Measurements from ENCODE around the gene ERFL. TPM values are rescaled to one million over a fixed set of nuclear protein-coding genes. Genes with fewer than 3 reads are reported as not detected.

The ERFL gene
- total and polyA plus RNA-seq, 2 of the 8 experiments (the other 6 are each of a cell fraction or from before 2014, with no cell fraction given) = 0.12 TPM; not detected in 1

DNA sequence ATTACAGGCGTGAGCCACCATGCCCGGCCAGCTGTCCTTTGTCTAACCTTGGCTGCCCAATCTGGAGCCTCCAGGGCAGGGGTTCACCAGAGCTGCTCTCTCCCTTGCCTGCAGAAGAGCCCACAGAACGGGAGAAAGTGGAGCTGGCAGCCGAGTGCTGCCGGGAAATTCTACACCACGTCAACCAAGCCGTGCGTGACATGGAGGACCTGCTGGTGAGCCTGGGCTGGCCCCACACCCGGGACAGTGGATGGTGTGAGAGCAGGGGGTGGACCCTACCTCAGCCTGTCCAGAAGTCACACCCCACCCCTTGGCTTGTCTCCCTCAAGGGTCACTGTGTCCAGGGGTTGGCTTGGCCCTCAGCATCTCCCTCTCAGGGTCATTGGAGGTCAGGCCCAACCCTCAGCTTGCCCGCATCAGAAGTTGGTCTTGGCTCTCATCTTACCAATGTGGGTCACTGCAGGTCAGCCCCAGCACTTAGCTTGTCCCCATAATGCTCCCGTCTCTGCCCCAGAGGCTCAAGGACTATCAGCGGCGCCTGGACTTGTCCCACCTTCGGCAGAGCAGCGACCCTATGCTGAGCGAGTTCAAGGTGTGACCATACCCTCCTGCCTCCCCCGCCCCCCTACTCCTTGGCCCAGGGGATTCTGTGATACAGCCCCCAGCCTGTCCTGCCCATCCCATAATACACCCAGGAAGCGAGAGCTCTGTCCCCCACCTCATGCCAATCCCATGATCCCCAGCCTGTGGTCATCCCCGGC, 24.9 kb downstream of the ERFL start:
- Histone ChIP-seq H3K23me2 (ENCODE audit: low read depth, low read length) (peaks cover 2% of the 10 kb centered on the region; the same call in 1 of the 2 replicates), H3K56ac (replicated peaks; ENCODE audit: insufficient read length, low read depth, low read length) (no peak overlapping the region), H3K27ac (ENCODE audit: low read depth, low read length) (no peak overlapping the region), H3K27me3 (replicated peaks in 1 of 4; ENCODE audit: control insufficient read depth in 3 of 4, extremely low read depth in 1 of 4, insufficient read depth in 3 of 4, low read length in 3 of 4) (no peaks in the 10 kb centered on the region), H3K36me3 (ENCODE audit: control insufficient read depth in 2 of 4, insufficient read depth in 4 of 4, low read length in 3 of 4) (peaks cover 6 to 17% (median 16%) of the 10 kb centered on the region in 4 experiments), H3K9me3 (ENCODE audit: insufficient read depth in 2 of 2, low read depth in 1 of 2, low read length in 1 of 2) (no peaks in the 10 kb centered on the region), H3K9ac (replicated peaks in 1 of 4; ENCODE audit: extremely low read depth in 1 of 4, low read depth in 3 of 4, low read length in 3 of 4) (no peak overlapping the region), H2BK120ac (replicated peaks; ENCODE audit: low read depth, low read length) (no peak overlapping the region), H3K79me1 (ENCODE audit: low read depth, low read length) (no peaks in the 10 kb centered on the region), H2BK15ac (ENCODE audit: low read length) (no peak overlapping the region), H2AK5ac (ENCODE audit: low read depth, low read length) (no peak overlapping the region), H3K4ac (replicated peaks; ENCODE audit: insufficient read length, low read depth, low read length) (no peak overlapping the region), H3K4me2 (ENCODE audit: insufficient read depth in 1 of 2, low read depth in 2 of 2, low read length in 2 of 2) (no peak overlapping the region), H3K4me3 (ENCODE audit: extremely low read depth in 1 of 4, insufficient read depth in 2 of 4, low read depth in 3 of 4, low read length in 4 of 4) (no peak overlapping the region), H2AFZ (ENCODE audit: low read length) (no peak overlapping the region), H2BK5ac (ENCODE audit: low read depth, low read length) (no peak overlapping the region), H3K4me1 (replicated peaks in 1 of 4; ENCODE audit: control insufficient read depth in 3 of 4, insufficient read depth in 4 of 4, low read length in 3 of 4) (no peaks in the 10 kb centered on the region), H4K8ac (ENCODE audit: extremely low read depth, insufficient read depth, low read length) (no peak overlapping the region), H3K23ac (ENCODE audit: insufficient read length) (no peak overlapping the region), H2BK12ac (ENCODE audit: low read depth, low read length) (no peak overlapping the region), H3K18ac (ENCODE audit: extremely low read depth, low read length) (no peak overlapping the region), H2BK20ac (ENCODE audit: low read length) (no peak overlapping the region), H3K14ac (ENCODE audit: insufficient read length) (no peak overlapping the region), H3K79me2 (ENCODE audit: control insufficient read depth in 1 of 2, insufficient read depth in 2 of 2, low read length in 2 of 2) (no peaks in the 10 kb centered on the region), H4K91ac (replicated peaks; ENCODE audit: insufficient read length, low read length) (no peak overlapping the region), H4K5ac (ENCODE audit: insufficient read length, low read depth, low read length) (no peak overlapping the region), H4K20me1 (replicated peaks in 1 of 2; ENCODE audit: control insufficient read depth in 1 of 2, insufficient read depth in 2 of 2, low read length in 2 of 2) (peaks cover 0 to 7% of the 10 kb centered on the region in 2 experiments)
- DNase-seq (ENCODE audit: low read depth in 1 of 2, low spot score in 2 of 2) = no peak
- no peak for FAIRE-seq
- CTCF ChIA-PET (ENCODE audit: partially characterized antibody) = interaction anchor here (0.8 to 2.7 kb wide), 10 partner anchors 8 to 53 kb away, joined by 3 to 12 read pairs (median 4); no protein-coding TSS in a partner anchor
- POLR2A ChIA-PET (ENCODE audit: partially characterized antibody) = interaction anchor here (0.9 to 13.1 kb wide), 3 partner anchors 19 to 43 kb away, joined by 4 to 167 read pairs (median 5); partner anchors contain the start of gene RPS19
- WGBS, 2 experiments (ENCODE audit: extremely low coverage in 1 of 2, insufficient coverage in 1 of 2, insufficient read length in 1 of 2, insufficient replicate concordance in 2 of 2, low coverage in 1 of 2, low lambda C conversion rate in 2 of 2, missing lambda C conversion rate in 1 of 2) = 90% methylated on average over 16 of the region's 19 CpGs; no CpG with 5 or more reads in 1 of the 2 experiments
- TF ChIP-seq CBX5 (IDR thresholded peaks at IDR 0.05; ENCODE audit: low read depth, low read length) (no peak), YY1 (IDR thresholded peaks at IDR 0.05; ENCODE audit: low read depth, low read length) (no peak), EGR1 (IDR thresholded peaks at IDR 0.05; ENCODE audit: borderline replicate concordance, low read depth, low read length) (no peak), TAF7 (optimal IDR thresholded peaks at IDR 0.05; ENCODE audit: borderline replicate concordance, low read depth, low read length) (no peak), BRCA1 (IDR thresholded peaks at IDR 0.05; ENCODE audit: low read depth, low read length) (no peak), HDAC6 (IDR thresholded peaks at IDR 0.05; ENCODE audit: low read depth, low read length) (no peak), RBBP5 (IDR thresholded peaks at IDR 0.05; ENCODE audit: borderline replicate concordance, low read depth, low read length) (no peak), CTBP2 (IDR thresholded peaks at IDR 0.05; ENCODE audit: borderline replicate concordance, insufficient read depth, insufficient read length, low read length) (no peak), EZH2 (IDR thresholded peaks at IDR 0.05; ENCODE audit: low read depth, low read length, severe bottlenecking) (no peak), CEBPB (IDR thresholded peaks at IDR 0.05; ENCODE audit: low read depth, low read length) (no peak)
- TF ChIP-seq, protein P1, sequence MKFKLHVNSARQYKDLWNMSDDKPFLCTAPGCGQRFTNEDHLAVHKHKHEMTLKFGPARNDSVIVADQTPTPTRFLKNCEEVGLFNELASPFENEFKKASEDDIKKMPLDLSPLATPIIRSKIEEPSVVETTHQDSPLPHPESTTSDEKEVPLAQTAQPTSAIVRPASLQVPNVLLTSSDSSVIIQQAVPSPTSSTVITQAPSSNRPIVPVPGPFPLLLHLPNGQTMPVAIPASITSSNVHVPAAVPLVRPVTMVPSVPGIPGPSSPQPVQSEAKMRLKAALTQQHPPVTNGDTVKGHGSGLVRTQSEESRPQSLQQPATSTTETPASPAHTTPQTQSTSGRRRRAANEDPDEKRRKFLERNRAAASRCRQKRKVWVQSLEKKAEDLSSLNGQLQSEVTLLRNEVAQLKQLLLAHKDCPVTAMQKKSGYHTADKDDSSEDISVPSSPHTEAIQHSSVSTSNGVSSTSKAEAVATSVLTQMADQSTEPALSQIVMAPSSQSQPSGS (IDR thresholded peaks at IDR 0.05; ENCODE audit: low read length) = no peak

Measured in H1 (cell line).